Left lung (tissue), 10 donors: Measurements from ENCODE around the gene SLC24A3. TPM values are rescaled to one million over a fixed set of nuclear protein-coding genes. Genes with fewer than 3 reads are reported as not detected.

Experiments used
- ATAC-seq: fragments of 200-7000 bp; cut with Tn5 transposase; one replicate; pipeline ENCODE4 v1.9.1; 2020; ENCODE audit warnings: moderate library complexity
- DNase-seq, 4 donors: peaks; one replicate each; pipeline ENCODE4 v3.0.0-alpha.2; 2013 to 2020
- H3K27ac ChIP-seq, 2 donors: fragments of 200-600 bp; sonication (generic) in 1 of 2; one replicate each; pipeline versions ENCODE4 v1.5.0 to v1.8.0; 2020 to 2021
- H3K27me3 ChIP-seq, 2 donors: fragments of 200-600 bp; sonication (generic) in 1 of 2; one replicate each; pipeline versions ENCODE4 v1.5.0 to v1.8.0; 2020 to 2021
- H3K36me3 ChIP-seq, 2 donors: fragments of 200-600 bp; sonication (generic) in 1 of 2; one replicate each; pipeline versions ENCODE4 v1.5.0 to v1.8.0; 2020 to 2021
- H3K4me1 ChIP-seq, 2 donors: fragments of 200-600 bp; one replicate each; pipeline ENCODE4 v1.8.0; 2021
- H3K4me3 ChIP-seq, 2 donors: fragments of 200-600 bp; sonication (generic) in 1 of 2; one replicate each; pipeline versions ENCODE4 v1.5.0 to v1.8.0; 2020 to 2021; ENCODE audit warnings: mild to moderate bottlenecking in 1 of 2
- H3K9me3 ChIP-seq, 2 donors: fragments of 200-600 bp; sonication (generic) in 1 of 2; one replicate each; pipeline versions ENCODE4 v1.5.0 to v1.8.0; 2020 to 2021
- intact Hi-C, 2 donors: fragments of 100-400 bp; cut with DNase I; formaldehyde crosslinking; loops; one replicate each; pipeline versions ENCODE4 v1.11.2 to v1.14.2; 2022
- polyA plus RNA-seq, 6 donors: library from polyadenylated mRNA; unstranded; fragments of 120-200 nt; gene quantifications; one replicate each; pipeline ENCODE4 v1.2.1, GENCODE V29; 2013; ENCODE audit not compliant: insufficient read length in 6 of 6
- total RNA-seq, 2 donors: library from RNA; stranded (reverse); fragmentation: NEBNext Ultra II Directional; extraction: Animal tissue kit (Norgen Biotek cat#: 25700); gene quantifications; one replicate each; pipeline ENCODE4 v1.2.1, GENCODE V29; 2021
- TF ChIP-seq, protein P1 (sequence below), 2 donors: fragments of 200-600 bp; sonication (generic) in 1 of 2; IDR thresholded peaks; one replicate each; pipeline versions ENCODE4 v1.5.0 to v1.8.0; 2021; ENCODE audit warnings: antibody characterized with exemption in 2 of 2
- donor health status: DM: no; HTN: yes; CAD: no.
- donor health status: DM: no; HTN: no; CAD: no.

The SLC24A3 gene
- total and polyA plus RNA-seq, 8 donors = 4.4 to 8.7 (median 6.6) TPM

DNA sequence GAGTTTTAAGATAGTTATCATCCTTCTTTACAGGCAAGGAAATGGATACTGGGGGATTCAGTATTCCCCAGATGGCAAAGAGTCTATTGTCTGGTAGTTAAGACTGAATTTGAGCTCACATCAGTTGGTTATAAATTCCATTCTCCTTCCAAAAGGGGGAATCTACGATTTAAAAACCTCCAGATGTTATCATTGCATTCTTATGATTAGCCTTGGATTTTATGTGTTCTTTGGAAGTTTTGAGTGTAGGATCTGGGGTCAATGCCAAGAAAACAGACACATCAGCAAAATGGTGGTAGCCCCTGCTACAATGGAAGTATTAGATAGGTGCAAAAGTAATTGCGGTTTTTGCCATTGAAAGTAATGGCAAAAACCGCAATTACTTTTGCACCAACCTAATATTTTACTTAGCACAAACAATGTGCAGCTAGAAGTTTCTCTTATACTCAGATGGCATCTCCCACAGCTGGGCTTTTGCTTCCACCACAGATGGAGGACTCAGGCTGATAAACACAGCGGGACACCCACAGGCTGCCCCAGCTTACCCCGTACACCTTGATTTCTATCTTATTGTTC lies 377.4 kb downstream of the SLC24A3 start:
- Histone ChIP-seq H3K4me1 (no peaks in the 10 kb centered on the region), H3K27me3 (no peaks in the 10 kb centered on the region), H3K4me3 (no peak overlapping the region), H3K27ac (no peak overlapping the region), H3K36me3 (no peaks in the 10 kb centered on the region), H3K9me3 (no peaks in the 10 kb centered on the region)
- intact Hi-C loops = no loop called here
- TF ChIP-seq, protein P1, sequence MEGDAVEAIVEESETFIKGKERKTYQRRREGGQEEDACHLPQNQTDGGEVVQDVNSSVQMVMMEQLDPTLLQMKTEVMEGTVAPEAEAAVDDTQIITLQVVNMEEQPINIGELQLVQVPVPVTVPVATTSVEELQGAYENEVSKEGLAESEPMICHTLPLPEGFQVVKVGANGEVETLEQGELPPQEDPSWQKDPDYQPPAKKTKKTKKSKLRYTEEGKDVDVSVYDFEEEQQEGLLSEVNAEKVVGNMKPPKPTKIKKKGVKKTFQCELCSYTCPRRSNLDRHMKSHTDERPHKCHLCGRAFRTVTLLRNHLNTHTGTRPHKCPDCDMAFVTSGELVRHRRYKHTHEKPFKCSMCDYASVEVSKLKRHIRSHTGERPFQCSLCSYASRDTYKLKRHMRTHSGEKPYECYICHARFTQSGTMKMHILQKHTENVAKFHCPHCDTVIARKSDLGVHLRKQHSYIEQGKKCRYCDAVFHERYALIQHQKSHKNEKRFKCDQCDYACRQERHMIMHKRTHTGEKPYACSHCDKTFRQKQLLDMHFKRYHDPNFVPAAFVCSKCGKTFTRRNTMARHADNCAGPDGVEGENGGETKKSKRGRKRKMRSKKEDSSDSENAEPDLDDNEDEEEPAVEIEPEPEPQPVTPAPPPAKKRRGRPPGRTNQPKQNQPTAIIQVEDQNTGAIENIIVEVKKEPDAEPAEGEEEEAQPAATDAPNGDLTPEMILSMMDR (IDR thresholded peaks at IDR 0.05) = no peak
- DNase-seq (no peak), ATAC-seq (no peak)

DNA sequence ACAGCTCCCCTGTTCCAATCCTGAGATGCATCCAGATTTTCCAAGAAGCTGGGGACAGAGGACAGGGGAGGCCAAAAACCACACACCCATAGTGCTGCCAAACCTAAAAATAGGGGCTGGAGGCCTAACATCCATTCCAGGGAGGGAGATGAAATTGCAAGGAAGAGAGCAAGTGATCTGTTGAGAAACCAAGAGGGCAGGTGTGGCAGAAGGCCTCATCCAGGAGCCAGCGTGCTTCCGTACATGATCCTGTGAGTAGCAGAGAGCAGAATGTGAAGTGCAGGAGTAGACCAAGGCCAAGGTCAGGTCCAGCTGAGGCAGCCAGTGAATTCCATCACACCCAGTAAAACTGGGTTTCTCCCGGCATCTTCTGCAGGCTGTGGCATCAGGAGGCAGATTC lies 377.9 kb downstream of the SLC24A3 start:
- Histone ChIP-seq H3K4me3 (no peak overlapping the region), H3K36me3 (no peaks in the 10 kb centered on the region), H3K27me3 (no peaks in the 10 kb centered on the region), H3K4me1 (no peaks in the 10 kb centered on the region), H3K9me3 (no peaks in the 10 kb centered on the region), H3K27ac (no peak overlapping the region)
- ATAC-seq (no peak), DNase-seq (no peak)
- intact Hi-C loops = no loop called here
- TF ChIP-seq, protein P1 (IDR thresholded peaks at IDR 0.05) = no peak

DNA sequence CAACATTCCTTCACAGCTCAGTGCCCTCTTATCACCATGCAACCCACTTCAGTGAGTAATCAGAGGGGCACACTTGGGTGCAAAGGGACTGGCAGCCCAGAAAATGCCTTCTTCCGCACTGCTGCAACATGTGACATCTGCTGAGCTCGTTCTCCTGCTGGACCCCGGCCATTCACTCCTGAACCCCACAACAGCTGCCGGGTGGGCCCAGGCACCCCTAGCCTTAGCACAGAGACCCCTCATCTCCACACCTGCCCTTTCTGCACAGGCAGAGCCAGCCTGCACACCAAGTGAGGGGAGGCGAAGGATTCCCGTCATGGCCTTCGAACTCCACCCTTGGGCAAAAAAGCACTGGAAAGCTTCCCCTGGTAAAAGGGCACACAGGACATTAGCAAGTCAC lies 381.3 kb downstream of the SLC24A3 start:
- no peaks in the 10 kb centered on the region for H3K4me1 ChIP-seq
- H3K9me3 ChIP-seq = no peaks in the 10 kb centered on the region
- no peak overlapping the region for H3K27ac ChIP-seq
- H3K4me3 ChIP-seq = no peak overlapping the region
- peak in 1 of 4 donors; percentile 28 for DNase-seq
- intact Hi-C loops = no loop called here
- no peaks in the 10 kb centered on the region for H3K36me3 ChIP-seq
- no peaks in the 10 kb centered on the region for H3K27me3 ChIP-seq
- TF ChIP-seq, protein P1 (IDR thresholded peaks at IDR 0.05) = no peak
- no peak for ATAC-seq

DNA sequence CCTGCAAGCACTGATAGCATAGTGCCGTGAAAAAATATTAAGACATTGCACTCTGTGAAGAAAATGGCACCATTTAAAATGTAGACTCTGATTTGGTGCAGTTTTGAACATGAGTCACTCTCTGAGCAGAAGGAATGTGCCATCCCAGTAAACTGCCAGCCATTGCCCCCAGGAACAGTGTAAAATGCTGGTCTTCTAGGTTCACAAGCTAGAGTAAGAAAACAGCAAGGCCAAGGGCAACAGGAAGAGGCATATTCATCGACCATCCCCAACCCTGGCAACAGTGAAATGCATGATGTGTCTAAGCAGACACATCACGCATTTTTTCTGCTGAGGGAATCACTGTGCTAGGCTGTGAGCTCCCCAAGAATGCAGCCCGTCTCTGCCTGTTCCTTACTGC lies 382.5 kb downstream of the SLC24A3 start:
- H3K27me3 ChIP-seq = no peaks in the 10 kb centered on the region
- TF ChIP-seq, protein P1 (IDR thresholded peaks at IDR 0.05) = no peak
- no peaks in the 10 kb centered on the region for H3K9me3 ChIP-seq
- H3K27ac ChIP-seq = no peak overlapping the region
- no peaks in the 10 kb centered on the region for H3K36me3 ChIP-seq
- no peaks in the 10 kb centered on the region for H3K4me1 ChIP-seq
- intact Hi-C loops = no loop called here
- ATAC-seq (no peak), DNase-seq (no peak)
- no peak overlapping the region for H3K4me3 ChIP-seq

DNA sequence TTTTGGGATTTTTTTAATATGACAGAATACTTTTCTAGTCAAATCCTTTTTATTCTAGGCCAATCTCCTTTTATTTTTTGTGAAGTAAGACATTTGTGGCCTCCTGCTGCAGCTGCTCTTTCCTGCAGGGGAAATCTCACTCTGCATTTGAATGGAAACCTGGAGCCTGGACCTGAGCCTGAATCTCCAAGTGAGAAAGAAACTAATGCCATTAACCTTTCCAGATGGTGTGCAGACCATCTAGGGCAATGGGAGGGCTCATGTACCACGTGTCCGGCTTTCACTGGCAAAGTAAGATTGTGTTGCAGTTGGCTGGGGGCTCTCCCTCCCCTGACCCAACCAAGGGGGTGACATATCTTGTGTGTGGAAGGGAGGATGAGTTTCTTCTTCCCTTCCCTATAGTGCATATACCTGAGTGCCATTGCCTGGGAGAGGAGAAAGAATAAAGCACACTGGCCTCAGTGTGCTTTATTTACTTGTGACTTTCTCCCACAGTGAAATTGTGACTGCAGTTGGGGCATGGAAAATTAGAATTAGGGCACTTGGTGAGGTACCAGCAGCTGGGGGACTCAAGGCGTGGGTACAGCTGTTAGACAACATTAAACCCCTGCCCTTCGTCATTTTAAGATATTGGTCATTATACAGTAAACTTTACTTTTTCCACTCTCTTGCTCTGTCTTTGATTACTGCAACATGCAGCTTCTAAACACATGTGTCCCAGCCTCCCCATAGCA lies 385.8 kb downstream of the SLC24A3 start:
- no peak overlapping the region for H3K27ac ChIP-seq
- no peak overlapping the region for H3K4me3 ChIP-seq

More for the DNA sequence above, 385.8 kb downstream of the SLC24A3 start:
- Histone ChIP-seq H3K4me1 (no peaks in the 10 kb centered on the region), H3K9me3 (no peaks in the 10 kb centered on the region), H3K36me3 (no peaks in the 10 kb centered on the region), H3K27me3 (no peaks in the 10 kb centered on the region)
- no peak for DNase-seq
- ATAC-seq = no peak
- TF ChIP-seq, protein P1 (IDR thresholded peaks at IDR 0.05) = no peak
- intact Hi-C loops = no loop called here
